Activated CD4-positive, alpha-beta T cell treated with anti-CD3 and anti-CD28 coated beads, Interleukin-10, Interleukin-2, amounts not matched to agents 100 ng/mL and 50 ng/mL, durations not matched to agents 16 hours and 8 hours (primary cell): ENCODE data around the gene TMEM131.
"Not testable (repeated sequence)": the region's sequence is repeated elsewhere in the genome, so short reads cannot be mapped to it uniquely, and the experiment has no call there.

ENCODE experiments used
- DNase-seq: peaks from one replicate; pipeline ENCODE4 v3.0.0-alpha.2; 2020

The TMEM131 gene

GRCh38 chr2:97853057-97853456 is 142.7 kb downstream of the TMEM131 start:
- DNase-seq = not testable (repeated sequence)

DNA sequence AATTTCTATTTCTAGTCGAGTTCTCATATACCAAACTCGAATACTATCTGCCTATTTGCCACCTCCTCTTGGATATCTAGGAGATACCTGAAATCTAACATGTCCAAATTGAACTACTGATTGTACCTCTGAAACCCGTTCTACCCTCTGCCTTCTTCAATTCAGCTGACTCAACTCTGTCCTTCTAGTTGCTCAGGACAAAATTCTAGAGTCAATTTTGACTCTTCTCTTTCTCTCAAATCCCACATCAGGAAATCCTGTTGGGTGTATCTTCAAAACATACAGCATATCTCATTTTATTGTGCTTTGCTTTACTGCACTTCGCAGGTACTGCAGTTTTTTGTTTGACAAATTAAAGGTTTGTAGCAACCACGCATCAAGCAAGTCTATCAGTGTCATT is 144.6 kb downstream of the TMEM131 start:
- peak; percentile 85 for DNase-seq

DNA sequence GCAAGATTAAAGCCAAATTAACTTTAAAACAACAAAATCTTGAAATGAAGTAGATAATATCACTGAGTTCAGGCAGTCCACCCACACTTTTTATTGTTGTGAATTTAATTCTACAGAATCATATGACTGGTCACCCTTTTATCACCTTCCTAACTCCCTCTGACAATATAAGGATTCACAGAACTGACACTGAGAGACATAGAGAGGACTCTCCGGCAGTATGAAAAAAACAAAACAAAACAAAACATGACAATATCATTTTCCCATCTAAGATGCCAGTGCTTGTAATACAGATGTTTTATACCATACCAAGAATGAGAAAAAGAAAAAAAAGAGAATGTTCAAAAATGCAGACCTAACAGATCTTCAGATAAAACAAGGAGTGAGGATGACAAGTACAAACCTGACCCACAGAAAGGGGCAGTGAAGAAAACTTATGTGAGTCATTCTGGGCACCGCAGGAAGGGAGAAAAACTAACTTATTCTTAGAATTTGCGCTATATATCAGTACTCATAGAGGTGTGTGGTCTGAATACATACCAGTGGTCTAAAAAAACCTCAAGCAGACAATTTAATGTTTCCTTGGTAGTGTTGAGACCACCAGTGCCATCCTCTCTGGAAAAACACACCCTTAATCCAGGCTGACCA is 145.7 kb downstream of the TMEM131 start:
- DNase-seq = peak; percentile 89

- DNase-seq = no peak
Observed at GRCh38 chr2:97848306-97848705, 147.4 kb downstream of the TMEM131 start.

DNA sequence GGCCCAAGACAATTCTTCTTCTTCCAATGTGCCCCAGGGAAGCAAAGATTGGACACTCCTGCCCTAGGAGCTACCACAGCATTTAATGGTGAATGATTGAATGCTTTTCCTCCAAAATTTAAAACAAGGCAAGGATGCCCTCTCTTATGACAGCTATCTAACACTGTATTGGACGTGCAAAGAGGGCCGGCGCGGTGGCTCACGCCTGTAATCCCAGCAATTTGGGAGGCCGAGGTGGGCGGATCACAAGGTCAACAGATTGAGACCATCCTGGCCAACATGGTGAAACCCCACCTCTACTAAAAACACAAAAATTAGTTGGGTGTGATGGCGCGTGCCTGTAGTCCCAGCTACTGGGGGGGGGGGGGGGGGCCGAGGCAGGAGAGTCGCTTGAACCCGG is 149.0 kb downstream of the TMEM131 start:
- DNase-seq = not testable (repeated sequence)

DNA sequence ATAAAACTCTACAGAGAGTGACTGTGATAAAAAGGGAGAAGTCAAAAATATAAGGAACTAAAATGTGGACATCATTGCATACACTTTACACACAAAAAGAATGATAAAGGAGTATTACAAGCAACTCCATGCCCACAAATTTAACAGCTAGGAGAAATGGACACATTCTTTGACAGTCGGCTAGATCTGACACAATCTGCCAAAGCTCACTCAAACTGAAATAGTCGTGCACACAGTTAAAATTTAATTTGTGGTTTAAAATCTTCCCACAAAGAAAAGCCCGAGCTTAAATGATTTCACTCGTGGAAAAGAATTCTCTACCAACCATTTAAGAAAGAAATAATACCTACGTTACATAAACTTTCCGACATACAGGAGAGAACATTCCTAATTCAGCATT is 149.9 kb downstream of the TMEM131 start:
- DNase-seq = no peak

DNA sequence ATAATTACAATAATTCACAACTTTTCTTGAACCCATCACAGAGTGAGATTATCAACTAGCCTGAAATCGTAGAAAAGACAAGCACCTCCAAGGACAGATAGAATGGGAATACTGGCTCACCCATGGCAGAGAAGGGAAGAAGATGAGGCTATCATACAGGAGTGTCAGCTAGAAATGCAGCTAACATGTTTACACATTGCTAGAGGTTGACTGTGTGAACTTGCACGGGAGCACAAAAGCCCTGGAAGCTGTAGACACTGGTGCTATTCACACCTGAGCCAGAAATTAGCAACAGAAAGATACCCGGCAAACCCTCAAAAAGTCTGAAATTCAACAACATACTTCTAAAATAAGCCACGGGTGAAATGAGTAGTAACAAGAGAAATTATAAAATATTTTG is 150.6 kb downstream of the TMEM131 start:
- no peak for DNase-seq

DNA sequence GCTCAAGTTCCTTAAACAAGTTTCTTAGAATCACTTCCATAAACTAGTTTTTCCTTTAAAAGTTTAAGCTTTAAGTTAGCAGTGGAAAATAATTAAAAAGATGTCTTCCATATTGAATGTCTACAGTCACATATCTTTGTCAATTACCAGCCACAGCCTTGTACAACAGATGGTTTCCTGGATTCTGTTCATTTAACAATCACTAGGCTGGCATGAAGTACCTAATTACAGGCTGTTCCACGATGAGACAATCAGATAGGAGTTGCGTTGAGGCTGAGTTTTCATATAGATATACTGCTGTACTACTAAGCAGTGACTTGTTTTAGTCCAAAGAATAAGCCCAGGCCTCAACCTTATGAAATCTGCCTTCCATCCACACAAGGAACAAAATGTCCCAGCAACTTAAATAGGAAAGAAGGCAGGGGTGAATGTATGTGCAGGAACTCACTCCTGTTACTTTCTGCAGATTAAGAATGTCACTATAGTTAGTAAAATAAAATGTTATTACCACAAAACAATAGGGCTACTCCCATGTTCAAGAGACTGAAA is 151.4 kb downstream of the TMEM131 start:
- no peak for DNase-seq

DNA sequence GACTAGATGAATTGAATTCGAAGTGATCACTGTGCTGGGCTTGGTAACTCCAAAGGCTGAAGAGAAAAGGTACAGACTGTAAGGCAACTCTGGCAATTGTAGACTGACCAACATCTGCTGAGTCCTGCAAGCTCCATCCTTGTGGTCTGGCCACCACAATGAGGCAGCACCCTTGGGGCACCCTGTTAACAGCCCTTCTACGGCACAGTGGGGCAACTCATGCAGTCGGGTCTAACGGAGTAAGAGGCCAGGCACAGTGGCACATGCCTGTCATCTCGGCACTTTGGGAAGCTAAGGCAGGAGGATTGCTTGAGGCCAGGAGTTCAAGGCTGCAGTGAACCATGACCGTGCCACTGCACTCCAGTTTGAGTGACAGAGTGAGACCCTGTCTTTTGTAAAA is 155.6 kb downstream of the TMEM131 start:
- no peak for DNase-seq

DNA sequence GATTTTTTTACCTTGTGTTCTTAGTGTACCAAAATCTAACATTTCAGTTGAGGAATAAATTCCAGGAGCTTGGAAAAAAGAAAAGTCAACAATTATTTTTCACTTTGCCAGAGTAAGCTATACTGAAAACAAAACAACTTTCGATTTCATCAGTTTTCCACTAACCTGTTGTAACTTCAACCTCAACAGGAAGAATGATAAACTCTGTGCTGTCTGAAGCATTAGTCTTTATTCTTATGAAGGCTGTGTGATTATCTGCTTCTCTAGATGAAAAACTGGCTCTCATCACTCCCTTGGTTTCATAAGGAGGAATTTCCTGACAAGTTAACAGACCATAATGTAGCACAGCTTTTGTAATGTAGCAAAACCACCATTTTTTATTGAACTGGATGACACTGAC is 161.1 kb downstream of the TMEM131 start:
- peak; percentile 26 for DNase-seq

GRCh38 chr2:97831121-97831520 is 164.6 kb downstream of the TMEM131 start:
- DNase-seq = no peak

DNA sequence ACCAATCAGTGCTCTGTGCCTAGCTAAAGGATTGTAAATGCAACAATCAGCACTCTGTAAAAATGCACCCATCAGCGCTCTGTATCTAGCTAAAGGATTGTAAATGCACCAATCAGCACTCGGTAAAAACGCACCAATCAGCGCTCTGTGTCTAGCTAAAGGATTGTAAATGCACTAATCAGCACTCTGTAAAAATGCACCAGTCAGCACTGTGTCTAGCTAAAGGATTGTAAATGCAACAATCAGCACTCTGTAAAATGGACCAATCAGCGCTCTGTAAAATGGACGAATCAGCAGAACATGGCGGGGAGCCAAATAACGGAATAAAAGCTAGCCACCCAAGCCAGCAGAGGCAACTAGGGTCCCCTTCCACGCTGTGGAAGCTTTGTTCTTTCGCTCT is 166.5 kb downstream of the TMEM131 start:
- not testable (repeated sequence) for DNase-seq

DNA sequence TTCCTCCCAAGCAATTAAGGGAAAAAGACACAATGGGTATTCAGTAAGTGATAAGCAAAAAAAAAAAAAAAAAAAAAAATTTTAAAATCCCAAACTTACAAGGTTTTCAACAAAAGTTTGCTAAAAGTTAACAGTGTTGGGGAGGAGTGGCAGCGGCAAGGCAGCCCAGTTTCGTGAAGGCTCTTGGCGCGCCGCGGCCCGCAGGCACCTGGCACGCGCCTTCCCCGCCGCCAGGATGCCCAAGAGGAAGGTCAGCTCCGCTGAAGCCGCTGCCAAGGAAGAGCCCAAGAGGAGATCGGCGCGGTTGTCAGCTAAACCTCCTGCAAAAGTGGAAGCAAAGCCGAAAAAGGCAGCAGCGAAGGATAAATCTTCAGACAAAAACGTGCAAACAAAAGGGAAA is 168.7 kb downstream of the TMEM131 start:
- not testable (repeated sequence) for DNase-seq

- DNase-seq = not testable (repeated sequence)
Observed at GRCh38 chr2:97826266-97826847, 169.4 kb downstream of the TMEM131 start.

DNA sequence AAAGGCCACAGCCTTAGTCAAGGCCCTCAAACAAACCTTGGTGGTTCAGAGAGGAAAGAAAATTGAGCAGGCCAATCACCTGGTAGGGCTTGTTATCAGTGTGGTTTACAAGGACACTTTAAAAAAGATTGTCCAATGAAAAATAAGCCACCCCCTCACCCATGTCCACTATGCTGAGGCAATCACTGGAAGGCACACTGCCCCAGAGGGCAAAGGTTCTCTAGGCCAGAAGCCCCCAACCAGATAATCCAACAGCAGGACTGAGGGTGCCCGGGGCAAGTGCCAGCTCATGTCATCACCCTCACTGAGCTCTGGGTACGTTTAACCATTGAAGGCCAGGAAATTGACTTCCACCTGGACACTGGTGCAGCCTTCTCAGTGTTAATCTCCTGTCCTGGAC is 171.7 kb downstream of the TMEM131 start:
- DNase-seq = not testable (repeated sequence)

GRCh38 chr2:97821862-97822261 is 173.9 kb downstream of the TMEM131 start:
- not testable (repeated sequence) for DNase-seq

GRCh38 chr2:97819754-97820153 is 176.0 kb downstream of the TMEM131 start:
- DNase-seq = no peak

GRCh38 chr2:97816411-97816810 is 179.3 kb downstream of the TMEM131 start:
- no peak for DNase-seq

GRCh38 chr2:97812931-97813330 is 182.8 kb downstream of the TMEM131 start:
- no peak for DNase-seq

GRCh38 chr2:97808816-97809215 is 186.9 kb downstream of the TMEM131 start:
- DNase-seq = no peak

- peak; percentile 84 for DNase-seq
Observed at GRCh38 chr2:97806738-97807618, 188.8 kb downstream of the TMEM131 start.

GRCh38 chr2:97805776-97806175 is 190.0 kb downstream of the TMEM131 start:
- DNase-seq = no peak

- no peak for DNase-seq
Observed at GRCh38 chr2:97801028-97801427, 194.7 kb downstream of the TMEM131 start.

- DNase-seq = no peak
Observed at GRCh38 chr2:97798416-97798815, 197.3 kb downstream of the TMEM131 start.
